ENCODE results near the gene MTF2.
"Not testable (repeated sequence)": the region's sequence is repeated elsewhere in the genome, so short reads cannot be mapped to it uniquely, and the experiment has no call there.

The MTF2 gene

GRCh38 chr1:93164816-93165215 lies 85.7 kb downstream of the MTF2 start:
- peaks cover 0 to 12% (median under 1%) of the 10 kb centered on the region in 3 donors for H3K9me3 ChIP-seq
- TF ChIP-seq CTCF (IDR thresholded peaks at IDR 0.05): no peak
- no peaks in the 10 kb centered on the region for H3K27me3 ChIP-seq
- no peak overlapping the region for H3K4me3 ChIP-seq
- intact Hi-C loops (cut with DNase I; ENCODE audit: low total_unique reads): no loop called here
- H3K36me3 ChIP-seq: peaks cover 0 to 2% (median 2%) of the 10 kb centered on the region in 3 donors
- no peak overlapping the region for H3K27ac ChIP-seq
- peaks cover 0 to 16% (median 0%) of the 10 kb centered on the region in 4 donors for H3K4me1 ChIP-seq
- DNase-seq: no peak

GRCh38 chr1:93165895-93166294 lies 86.8 kb downstream of the MTF2 start:
- peaks cover 0 to 12% (median 7%) of the 10 kb centered on the region in 3 donors for H3K9me3 ChIP-seq

GRCh38 chr1:93167006-93167405 lies 87.9 kb downstream of the MTF2 start:
- intact Hi-C loops (cut with DNase I; ENCODE audit: low total_unique reads): no loop called here
- no peak for TF ChIP-seq CTCF (IDR thresholded peaks at IDR 0.05)

More at GRCh38 chr1:93165895-93166294, 86.8 kb downstream of the MTF2 start:
- H3K4me3 ChIP-seq; DNase-seq; H3K27ac ChIP-seq; H3K27me3 ChIP-seq; H3K36me3 ChIP-seq; intact Hi-C loops (cut with DNase I; ENCODE audit: low total_unique reads): not testable (repeated sequence)
- H3K4me1 ChIP-seq: peaks cover 0 to 16% (median 0%) of the 10 kb centered on the region in 4 donors

GRCh38 chr1:93170141-93170678 lies 91.1 kb downstream of the MTF2 start:
- DNase-seq; H3K27me3 ChIP-seq; intact Hi-C loops (cut with DNase I; ENCODE audit: low total_unique reads); H3K27ac ChIP-seq; H3K4me3 ChIP-seq; H3K36me3 ChIP-seq: not testable (repeated sequence)
- Histone ChIP-seq H3K4me1 (peaks cover 0 to 30% (median 0%) of the 10 kb centered on the region in 4 donors), H3K9me3 (peaks cover 0 to 12% (median 7%) of the 10 kb centered on the region in 3 donors)

More at GRCh38 chr1:93167006-93167405, 87.9 kb downstream of the MTF2 start:
- Histone ChIP-seq H3K27me3 (no peaks in the 10 kb centered on the region), H3K27ac (no peak overlapping the region), H3K4me1 (peaks cover 0 to 17% (median 0%) of the 10 kb centered on the region in 4 donors), H3K36me3 (no peaks in the 10 kb centered on the region), H3K9me3 (peaks cover 0 to 12% (median 7%) of the 10 kb centered on the region in 3 donors), H3K4me3 (no peak overlapping the region)
- DNase-seq: no peak

GRCh38 chr1:93171549-93172034 lies 92.5 kb downstream of the MTF2 start:
- Histone ChIP-seq H3K4me1 (peaks cover 0 to 41% (median 2%) of the 10 kb centered on the region in 4 donors), H3K27me3 (no peaks in the 10 kb centered on the region), H3K4me3 (no peak overlapping the region), H3K36me3 (peaks cover 0 to 5% (median 0%) of the 10 kb centered on the region in 3 donors), H3K27ac (no peak overlapping the region), H3K9me3 (peaks cover 0 to 12% (median 7%) of the 10 kb centered on the region in 3 donors)
- no peak for TF ChIP-seq CTCF (IDR thresholded peaks at IDR 0.05)
- DNase-seq: no peak
- intact Hi-C loops (cut with DNase I; ENCODE audit: low total_unique reads): no loop called here

GRCh38 chr1:93172778-93173177 lies 93.7 kb downstream of the MTF2 start:
- Histone ChIP-seq H3K36me3 (peaks cover 0 to 5% (median 0%) of the 10 kb centered on the region in 3 donors), H3K4me1 (peaks cover 0 to 53% (median 6%) of the 10 kb centered on the region in 4 donors), H3K27me3 (no peaks in the 10 kb centered on the region), H3K27ac (no peak overlapping the region), H3K9me3 (peaks cover 0 to 7% (median under 1%) of the 10 kb centered on the region in 3 donors), H3K4me3 (no peak overlapping the region)
- intact Hi-C loops (cut with DNase I; ENCODE audit: low total_unique reads): no loop called here
- no peak for DNase-seq
- TF ChIP-seq CTCF (IDR thresholded peaks at IDR 0.05): no peak

- H3K27me3 ChIP-seq; H3K36me3 ChIP-seq; DNase-seq; H3K9me3 ChIP-seq; H3K27ac ChIP-seq; intact Hi-C loops (cut with DNase I; ENCODE audit: low total_unique reads); H3K4me3 ChIP-seq: not testable (repeated sequence)
- H3K4me1 ChIP-seq: peaks cover 0 to 65% (median 14%) of the 10 kb centered on the region in 4 donors
Measured at GRCh38 chr1:93174638-93175037, 95.6 kb downstream of the MTF2 start.

Measured in tibial artery (tissue), 4 donors.